PC-9 (cell line): Measurements from ENCODE around the gene TOMM70.

Experiments
- EZH2 ChIP-seq: fragments of 200-600 bp; sonication (generic); IDR thresholded peaks from 2 replicates; pipeline ENCODE4 v1.8.0; 2017; ENCODE audit warnings: antibody characterized with exemption, low read depth
- TF ChIP-seq, protein P1 (sequence below): fragments of 200-600 bp; sonication (generic); conservative IDR thresholded peaks from 2 replicates; pipeline ENCODE4 v1.6.1; 2017; ENCODE audit warnings: mixed run types, antibody characterized with exemption, mild to moderate bottlenecking, moderate library complexity

DNA sequence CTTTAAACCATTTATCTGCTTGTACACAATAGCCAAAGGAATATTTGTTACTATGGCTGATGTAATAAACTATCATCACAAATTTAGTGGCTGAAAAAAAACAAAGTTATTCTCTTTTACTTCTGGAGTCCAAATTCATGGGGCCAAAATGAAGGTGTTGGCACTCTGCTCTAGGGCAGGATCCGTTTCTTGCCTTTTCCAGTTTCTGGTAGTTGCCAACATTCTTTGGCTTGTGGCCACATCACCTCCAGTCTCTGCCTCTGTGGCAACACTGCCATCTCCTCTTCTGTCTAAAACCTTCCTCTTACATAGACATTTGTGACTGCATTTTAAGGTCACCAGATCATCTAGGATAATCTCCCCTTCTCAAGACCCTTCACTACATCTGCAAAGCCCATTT lies 39.0 kb downstream of the TOMM70 start:
- TF ChIP-seq, protein P1, sequence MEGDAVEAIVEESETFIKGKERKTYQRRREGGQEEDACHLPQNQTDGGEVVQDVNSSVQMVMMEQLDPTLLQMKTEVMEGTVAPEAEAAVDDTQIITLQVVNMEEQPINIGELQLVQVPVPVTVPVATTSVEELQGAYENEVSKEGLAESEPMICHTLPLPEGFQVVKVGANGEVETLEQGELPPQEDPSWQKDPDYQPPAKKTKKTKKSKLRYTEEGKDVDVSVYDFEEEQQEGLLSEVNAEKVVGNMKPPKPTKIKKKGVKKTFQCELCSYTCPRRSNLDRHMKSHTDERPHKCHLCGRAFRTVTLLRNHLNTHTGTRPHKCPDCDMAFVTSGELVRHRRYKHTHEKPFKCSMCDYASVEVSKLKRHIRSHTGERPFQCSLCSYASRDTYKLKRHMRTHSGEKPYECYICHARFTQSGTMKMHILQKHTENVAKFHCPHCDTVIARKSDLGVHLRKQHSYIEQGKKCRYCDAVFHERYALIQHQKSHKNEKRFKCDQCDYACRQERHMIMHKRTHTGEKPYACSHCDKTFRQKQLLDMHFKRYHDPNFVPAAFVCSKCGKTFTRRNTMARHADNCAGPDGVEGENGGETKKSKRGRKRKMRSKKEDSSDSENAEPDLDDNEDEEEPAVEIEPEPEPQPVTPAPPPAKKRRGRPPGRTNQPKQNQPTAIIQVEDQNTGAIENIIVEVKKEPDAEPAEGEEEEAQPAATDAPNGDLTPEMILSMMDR, result no peak
- no peak for TF ChIP-seq EZH2
